MM.1S (cell line): ENCODE measurements around the gene NFATC2.

ENCODE experiments used
- DNase-seq: peaks from one replicate; pipeline ENCODE4 v3.0.0-alpha.2; 2015
- H2AFZ ChIP-seq: fragments of 300-600 bp; sonication (generic); 2 replicates; pipeline ENCODE4 v1.6.0; 2016; ENCODE audit warnings: antibody characterized with exemption, low read length
- H3F3A ChIP-seq: fragments of 300-600 bp; sonication (generic); 2 replicates; pipeline ENCODE4 v1.6.1; 2016; ENCODE audit warnings: mild to moderate bottlenecking, antibody characterized with exemption, low read length, moderate library complexity, mixed read lengths; ENCODE audit not compliant: insufficient read depth
- H3K27ac ChIP-seq: fragments of 300-600 bp; sonication (generic); 2 replicates; pipeline ENCODE4 v1.5.1; 2016; ENCODE audit warnings: mild to moderate bottlenecking, low read length
- H3K27me3 ChIP-seq: fragments of 300-600 bp; sonication (generic); replicated peaks from 2 replicates; pipeline ENCODE4 v1.6.0; 2016; ENCODE audit warnings: low read length; ENCODE audit not compliant: insufficient read depth
- H3K36me3 ChIP-seq: fragments of 300-600 bp; sonication (generic); replicated peaks from 2 replicates; pipeline ENCODE4 v1.6.1; 2016; ENCODE audit warnings: mild to moderate bottlenecking, low read length, mixed read lengths; ENCODE audit not compliant: insufficient read depth
- H3K4me1 ChIP-seq: fragments of 300-600 bp; sonication (generic); 2 replicates; pipeline ENCODE4 v1.6.1; 2016; ENCODE audit warnings: low read length, mixed read lengths
- H3K4me2 ChIP-seq: fragments of 300-600 bp; sonication (generic); 2 replicates; pipeline ENCODE4 v1.6.0; 2016; ENCODE audit warnings: low read depth, low read length
- H3K4me3 ChIP-seq: fragments of 300-600 bp; sonication (generic); 2 replicates; pipeline ENCODE4 v1.5.1; 2016; ENCODE audit warnings: low read length, mixed read lengths
- H3K79me2 ChIP-seq: fragments of 300-600 bp; sonication (generic); 2 replicates; pipeline ENCODE4 v1.6.1; 2016; ENCODE audit warnings: mixed run types, low read length, mixed read lengths
- H3K9ac ChIP-seq: fragments of 300-600 bp; sonication (generic); 2 replicates; pipeline ENCODE4 v1.6.1; 2016; ENCODE audit warnings: low read length, mixed read lengths
- H3K9me2 ChIP-seq: fragments of 300-600 bp; sonication (generic); replicated peaks from 2 replicates; pipeline ENCODE4 v1.6.1; 2016; ENCODE audit warnings: mild to moderate bottlenecking, low read length, mixed read lengths; ENCODE audit not compliant: insufficient read depth
- H3K9me3 ChIP-seq: fragments of 300-600 bp; sonication (generic); replicated peaks from 2 replicates; pipeline ENCODE4 v1.6.1; 2016; ENCODE audit warnings: mild to moderate bottlenecking, low read length, mixed read lengths; ENCODE audit not compliant: insufficient read depth
- H4K20me1 ChIP-seq: fragments of 300-600 bp; sonication (generic); 2 replicates; pipeline ENCODE4 v1.6.1; 2016; ENCODE audit warnings: mild to moderate bottlenecking, low read length, moderate library complexity, mixed read lengths; ENCODE audit not compliant: insufficient read depth
- CTCF ChIP-seq: fragments of 300-600 bp; sonication (generic); IDR thresholded peaks from 2 replicates; pipeline ENCODE4 v1.5.1; 2016; ENCODE audit warnings: antibody characterized with exemption, low read length, mixed read lengths
- EZH2 ChIP-seq: fragments of 300-600 bp; sonication (generic); optimal IDR thresholded peaks from 2 replicates; pipeline ENCODE3; 2017; ENCODE audit warnings: low read depth, mild to moderate bottlenecking, antibody characterized with exemption, low read length, mixed read lengths
- EZH2phosphoT487 ChIP-seq: fragments of 300-600 bp; sonication (generic); IDR thresholded peaks from 2 replicates; pipeline ENCODE4 v1.6.1; 2018; ENCODE audit warnings: antibody characterized with exemption, low read length

The NFATC2 gene

GRCh38 chr20:51490635-51491034 is 51.9 kb downstream of the NFATC2 start:
- no peaks in the 10 kb centered on the region for H3F3A ChIP-seq
- H3K9me2 ChIP-seq, result no peaks in the 10 kb centered on the region
- H3K4me3 ChIP-seq, result no peak overlapping the region
- H3K9me3 ChIP-seq, result no peaks in the 10 kb centered on the region
- H3K4me2 ChIP-seq, result no peak overlapping the region
- no peaks in the 10 kb centered on the region for H3K27me3 ChIP-seq
- no peaks in the 10 kb centered on the region for H4K20me1 ChIP-seq
- no peak overlapping the region for H2AFZ ChIP-seq
- TF ChIP-seq EZH2phosphoT487 (no peak), EZH2 (no peak), CTCF (no peak)
- H3K9ac ChIP-seq, result no peak overlapping the region
- no peak for DNase-seq
- H3K79me2 ChIP-seq, result peaks cover 38% of the 10 kb centered on the region
- no peaks in the 10 kb centered on the region for H3K4me1 ChIP-seq
- no peak overlapping the region for H3K27ac ChIP-seq
- H3K36me3 ChIP-seq, result no peaks in the 10 kb centered on the region

- no peaks in the 10 kb centered on the region for H3K9me2 ChIP-seq
- no peaks in the 10 kb centered on the region for H3K27me3 ChIP-seq
- H3K4me3 ChIP-seq, result no peak overlapping the region
- no peak overlapping the region for H3K27ac ChIP-seq
- no peaks in the 10 kb centered on the region for H3K9me3 ChIP-seq
- no peaks in the 10 kb centered on the region for H3F3A ChIP-seq
- H3K4me2 ChIP-seq, result no peak overlapping the region
- H3K79me2 ChIP-seq, result peaks cover 37% of the 10 kb centered on the region
- no peaks in the 10 kb centered on the region for H3K36me3 ChIP-seq
- H2AFZ ChIP-seq, result no peak overlapping the region
- H3K4me1 ChIP-seq, result no peaks in the 10 kb centered on the region
- H4K20me1 ChIP-seq, result no peaks in the 10 kb centered on the region
- TF ChIP-seq EZH2phosphoT487 (no peak), CTCF (no peak)
- DNase-seq, result no peak
- H3K9ac ChIP-seq, result no peak overlapping the region
Measured at GRCh38 chr20:51489611-51490010, 52.9 kb downstream of the NFATC2 start.

GRCh38 chr20:51488331-51488730 is 54.2 kb downstream of the NFATC2 start:
- no peaks in the 10 kb centered on the region for H3K4me1 ChIP-seq
- H3F3A ChIP-seq, result no peaks in the 10 kb centered on the region
- no peaks in the 10 kb centered on the region for H3K36me3 ChIP-seq
- peaks cover 47% of the 10 kb centered on the region for H3K79me2 ChIP-seq
- H3K9me3 ChIP-seq, result no peaks in the 10 kb centered on the region
- H2AFZ ChIP-seq, result no peak overlapping the region
- no peak overlapping the region for H3K4me3 ChIP-seq
- H3K9me2 ChIP-seq, result no peaks in the 10 kb centered on the region
- DNase-seq, result no peak
- H3K27me3 ChIP-seq, result no peaks in the 10 kb centered on the region
- H3K9ac ChIP-seq, result no peak overlapping the region
- H3K4me2 ChIP-seq, result no peak overlapping the region
- no peak overlapping the region for H3K27ac ChIP-seq
- no peaks in the 10 kb centered on the region for H4K20me1 ChIP-seq
- no peak for TF ChIP-seq EZH2phosphoT487
- no peak for TF ChIP-seq EZH2
- no peak for TF ChIP-seq CTCF
